Measurements from ENCODE around the gene GNPTAB.

GRCh38 chr12:101785671-101786070 lies 45.1 kb downstream of the GNPTAB start:
- no peak for TF ChIP-seq CTCF (conservative IDR thresholded peaks at IDR 0.05; ENCODE audit: low read depth, low read length)
- no peak for TF ChIP-seq FOS (IDR thresholded peaks at IDR 0.05; ENCODE audit: low read depth, low read length)
- no peak for TF ChIP-seq MAZ (IDR thresholded peaks at IDR 0.05; ENCODE audit: borderline replicate concordance, low read depth, low read length)
- TF ChIP-seq POLR2A (IDR thresholded peaks at IDR 0.05; ENCODE audit: low read depth, low read length): no peak
- TF ChIP-seq CEBPB (IDR thresholded peaks at IDR 0.05; ENCODE audit: low read depth, low read length): no peak
- TF ChIP-seq USF2 (IDR thresholded peaks at IDR 0.05; ENCODE audit: low read depth, low read length): no peak
- TF ChIP-seq SMC3 (IDR thresholded peaks at IDR 0.05; ENCODE audit: low read depth, low read length): no peak
- TF ChIP-seq RFX5 (IDR thresholded peaks at IDR 0.05; ENCODE audit: low read depth, low read length): no peak
